Neuronal stem cell (in vitro differentiated cells): ENCODE results near the gene C1QTNF12.

Source experiments
- DNase-seq: peaks from one replicate; pipeline ENCODE4 v3.0.0-alpha.2; 2013; ENCODE audit warnings: low spot score
- H2AFZ ChIP-seq: one replicate; pipeline ENCODE4 v1.6.1; 2013; ENCODE audit warnings: mild to moderate bottlenecking, low read length, inconsistent platforms
- H2AK5ac ChIP-seq: 2 replicates; pipeline ENCODE4 v1.6.1; 2013; ENCODE audit warnings: low read depth, mild to moderate bottlenecking, inconsistent platforms, low read length, moderate library complexity, mixed read lengths
- H2BK120ac ChIP-seq: 2 replicates; pipeline ENCODE4 v1.6.1; 2013; ENCODE audit warnings: low read depth, mild to moderate bottlenecking, inconsistent platforms, low read length, moderate library complexity, mixed read lengths
- H2BK12ac ChIP-seq: one replicate; pipeline ENCODE4 v1.6.1; 2013; ENCODE audit warnings: low read length, inconsistent platforms
- H2BK15ac ChIP-seq: 2 replicates; pipeline ENCODE4 v1.6.1; 2013; ENCODE audit warnings: mild to moderate bottlenecking, low read length, inconsistent platforms, mixed read lengths
- H2BK5ac ChIP-seq: one replicate; pipeline ENCODE4 v1.6.1; 2013; ENCODE audit warnings: inconsistent platforms, mild to moderate bottlenecking, low read length, moderate library complexity
- H3K14ac ChIP-seq: one replicate; pipeline ENCODE4 v1.6.1; 2013; ENCODE audit warnings: low read length, inconsistent platforms
- H3K18ac ChIP-seq: 2 replicates; pipeline ENCODE4 v1.6.1; 2013; ENCODE audit warnings: low read length, inconsistent platforms
- H3K23ac ChIP-seq: 2 replicates; pipeline ENCODE4 v1.6.1; 2013; ENCODE audit warnings: low read depth, mild to moderate bottlenecking, mixed read lengths, low read length, inconsistent platforms; ENCODE audit not compliant: poor library complexity
- H3K27ac ChIP-seq: replicated peaks from 3 replicates; pipeline ENCODE4 v1.5.1; 2013; ENCODE audit warnings: low read length, inconsistent platforms
- H3K27me3 ChIP-seq, 3 experiments: 2 replicates each; pipeline ENCODE4 v1.6.1; 2013; ENCODE audit warnings: low read length in 3 of 3, mild to moderate bottlenecking in 2 of 3, inconsistent platforms in 1 of 3, low read depth in 1 of 3, mixed read lengths in 1 of 3, moderate library complexity in 1 of 3; ENCODE audit not compliant: control insufficient read depth in 3 of 3, insufficient read depth in 3 of 3
- H3K36me3 ChIP-seq, 2 donors: replicated peaks in 1 of 2; 2 replicates each; pipeline ENCODE4 v1.6.1; 2013; ENCODE audit warnings: low read length in 2 of 2; ENCODE audit not compliant: control insufficient read depth in 2 of 2, insufficient read depth in 2 of 2
- H3K4ac ChIP-seq: 2 replicates; pipeline ENCODE4 v1.6.1; 2013; ENCODE audit warnings: inconsistent platforms, mild to moderate bottlenecking, low read length, moderate library complexity
- H3K4me1 ChIP-seq, 2 donors: 1 replicate in 1 of 2; 2 replicates in 1 of 2; pipeline ENCODE4 v1.6.1; 2013; ENCODE audit warnings: low read length in 2 of 2, low read depth in 1 of 2; ENCODE audit not compliant: control insufficient read depth in 2 of 2, insufficient read depth in 1 of 2
- H3K4me2 ChIP-seq: one replicate; pipeline ENCODE4 v1.6.1; 2013; ENCODE audit warnings: mild to moderate bottlenecking, low read length, inconsistent platforms; ENCODE audit not compliant: insufficient read depth, poor library complexity, severe bottlenecking
- H3K4me3 ChIP-seq, 2 donors: 2 replicates each; pipeline ENCODE4 v1.5.1; 2013; ENCODE audit warnings: low read length in 2 of 2, mild to moderate bottlenecking in 2 of 2, inconsistent platforms in 1 of 2, moderate library complexity in 1 of 2
- H3K79me1 ChIP-seq: one replicate; pipeline ENCODE4 v1.6.1; 2013; ENCODE audit warnings: low read depth, mild to moderate bottlenecking, inconsistent platforms, low read length, moderate library complexity
- H3K9ac ChIP-seq: one replicate; pipeline ENCODE4 v1.6.1; 2013; ENCODE audit warnings: mild to moderate bottlenecking, low read depth, low read length, inconsistent platforms; ENCODE audit not compliant: poor library complexity
- H3K9me3 ChIP-seq, 2 donors: replicated peaks in 1 of 2; 2 replicates each; pipeline versions ENCODE3 to v1.6.1; 2013; ENCODE audit warnings: low read length in 2 of 2, mild to moderate bottlenecking in 2 of 2, inconsistent platforms in 1 of 2, low read depth in 1 of 2, mixed read lengths in 1 of 2, moderate library complexity in 1 of 2; ENCODE audit not compliant: control insufficient read depth in 2 of 2, insufficient read depth in 1 of 2
- H4K8ac ChIP-seq: one replicate; pipeline ENCODE4 v1.6.1; 2013; ENCODE audit warnings: low read depth, mild to moderate bottlenecking, inconsistent platforms, low read length, moderate library complexity
- H4K91ac ChIP-seq: one replicate; pipeline ENCODE4 v1.6.1; 2013; ENCODE audit warnings: low read length, low read depth, mild to moderate bottlenecking, inconsistent platforms; ENCODE audit not compliant: poor library complexity
- WGBS, 2 donors: extraction: QIAGEN DNeasy Blood & Tissue Kit; methylation state at CpG; one replicate each; pipeline ENCODE4 v1.1.7; 2013; ENCODE audit warnings: missing lambda C conversion rate in 2 of 2, mixed read lengths in 1 of 2; ENCODE audit not compliant: insufficient read length in 2 of 2, insufficient replicate concordance in 1 of 2; ENCODE audit errors: extremely low coverage in 2 of 2; 5-methylcytosine and 5-hydroxymethylcytosine counted together

The C1QTNF12 gene

GRCh38 chr1:1223891-1224290 is 22.6 kb downstream of the C1QTNF12 start:
- DNase-seq: no peak
- Histone ChIP-seq H3K4me1 (no peaks in the 10 kb centered on the region), H3K9ac (no peak overlapping the region), H2AK5ac (no peak overlapping the region), H2BK15ac (no peak overlapping the region), H3K4me3 (no peak overlapping the region), H3K27me3 (peaks cover 0 to 3% (median 0%) of the 10 kb centered on the region in 3 experiments), H3K23ac (no peak overlapping the region), H2AFZ (no peak overlapping the region), H2BK12ac (no peak overlapping the region), H3K79me1 (peaks cover 30% of the 10 kb centered on the region), H2BK120ac (no peak overlapping the region), H3K36me3 (peaks cover 31 to 78% of the 10 kb centered on the region in 2 donors), H3K14ac (no peak overlapping the region), H4K91ac (no peak overlapping the region), H3K4me2 (no peak overlapping the region), H3K9me3 (peaks cover 0 to 8% of the 10 kb centered on the region in 2 donors), H2BK5ac (no peak overlapping the region), H4K8ac (no peak overlapping the region), H3K4ac (no peak overlapping the region), H3K27ac (no peak overlapping the region), H3K18ac (no peak overlapping the region)
- WGBS, 2 donors: no CpG with 5 or more reads among the region's 21 CpGs

DNA sequence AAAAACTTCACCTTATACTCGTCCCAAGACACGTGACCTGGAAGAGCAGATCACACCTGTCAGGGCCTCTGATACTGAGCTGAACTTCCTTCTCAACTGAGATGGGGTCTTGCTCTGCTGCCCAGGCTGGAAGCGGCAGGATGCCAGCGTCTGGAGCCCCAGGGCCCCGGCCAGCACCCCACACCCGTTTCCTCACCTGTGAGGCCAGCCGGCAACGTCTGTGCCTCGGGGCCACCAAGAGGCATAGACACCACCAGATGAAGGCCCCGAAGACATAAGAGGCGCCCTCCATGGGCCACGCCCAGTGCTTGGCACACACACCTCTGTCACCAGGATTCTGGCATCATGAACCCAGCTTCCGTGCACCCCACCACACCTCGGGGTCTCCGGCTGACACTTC is 23.2 kb downstream of the C1QTNF12 start:
- Histone ChIP-seq H3K4me1 (no peaks in the 10 kb centered on the region), H3K27ac (no peak overlapping the region), H3K9ac (no peak overlapping the region), H3K23ac (peak overlapping the region; percentile 98), H4K91ac (no peak overlapping the region), H2BK12ac (no peak overlapping the region), H3K36me3 (peaks cover 31 to 78% of the 10 kb centered on the region in 2 donors), H4K8ac (no peak overlapping the region), H2BK5ac (no peak overlapping the region), H2AFZ (no peak overlapping the region), H2BK15ac (no peak overlapping the region), H3K79me1 (peaks cover 27% of the 10 kb centered on the region), H3K18ac (no peak overlapping the region), H3K4ac (no peak overlapping the region), H3K4me2 (no peak overlapping the region), H3K27me3 (peaks cover 0 to 3% (median 0%) of the 10 kb centered on the region in 3 experiments), H3K14ac (no peak overlapping the region), H2BK120ac (no peak overlapping the region), H2AK5ac (no peak overlapping the region), H3K4me3 (no peak overlapping the region), H3K9me3 (peaks cover 0 to 8% of the 10 kb centered on the region in 2 donors)
- WGBS, 2 donors: no CpG with 5 or more reads among the region's 15 CpGs
- DNase-seq: no peak

- Histone ChIP-seq H2AFZ (no peak overlapping the region), H3K27ac (no peak overlapping the region), H2BK5ac (no peak overlapping the region), H3K36me3 (peaks cover 32 to 78% of the 10 kb centered on the region in 2 donors), H3K27me3 (peaks cover 0 to 3% (median 0%) of the 10 kb centered on the region in 3 experiments), H2AK5ac (no peak overlapping the region), H4K91ac (no peak overlapping the region), H3K9me3 (peaks cover 0 to 8% of the 10 kb centered on the region in 2 donors), H3K23ac (peak overlapping the region; percentile 98), H3K18ac (no peak overlapping the region), H2BK15ac (no peak overlapping the region), H3K4me2 (no peak overlapping the region), H3K4me3 (peak overlapping the region in 1 of 2 donors; percentile 70), H3K9ac (peak overlapping the region; percentile 77), H4K8ac (no peak overlapping the region), H3K14ac (no peak overlapping the region), H2BK12ac (no peak overlapping the region), H3K4ac (no peak overlapping the region), H2BK120ac (no peak overlapping the region), H3K79me1 (peaks cover 23% of the 10 kb centered on the region), H3K4me1 (no peaks in the 10 kb centered on the region)
- no CpG with 5 or more reads among the region's 44 CpGs for WGBS, 2 donors
- DNase-seq: no peak
Observed at GRCh38 chr1:1222575-1223225, 23.8 kb downstream of the C1QTNF12 start.

GRCh38 chr1:1221887-1222574 is 24.5 kb downstream of the C1QTNF12 start:
- Histone ChIP-seq H2BK12ac (no peak overlapping the region), H2AFZ (no peak overlapping the region), H3K36me3 (peaks cover 29 to 80% of the 10 kb centered on the region in 2 donors), H3K23ac (no peak overlapping the region), H2BK5ac (no peak overlapping the region), H3K18ac (no peak overlapping the region), H2BK15ac (no peak overlapping the region), H3K9ac (peak overlapping the region; percentile 9), H3K4ac (no peak overlapping the region), H3K4me1 (no peaks in the 10 kb centered on the region), H3K9me3 (peaks cover 0 to 8% of the 10 kb centered on the region in 2 donors), H4K91ac (no peak overlapping the region), H3K14ac (no peak overlapping the region), H3K4me3 (no peak overlapping the region), H3K27ac (no peak overlapping the region), H3K79me1 (peaks cover 21% of the 10 kb centered on the region), H3K27me3 (peaks cover 0 to 3% (median 0%) of the 10 kb centered on the region in 3 experiments), H2BK120ac (no peak overlapping the region), H2AK5ac (no peak overlapping the region), H4K8ac (no peak overlapping the region), H3K4me2 (no peak overlapping the region)
- WGBS, 2 donors: no CpG with 5 or more reads among the region's 30 CpGs
- no peak for DNase-seq
